Activated T-helper 1 cell treated with Interleukin-2 at 50 U/mL for 16 hours (primary cell): ENCODE measurements around the gene SFRP2.

Source experiments
- DNase-seq: peaks from one replicate; pipeline ENCODE4 v3.0.0-alpha.2; 2020; ENCODE audit warnings: low read depth

The SFRP2 gene

GRCh38 chr4:153798420-153798819 lies 9.5 kb upstream of the SFRP2 start:
- no peak for DNase-seq

- DNase-seq = no peak
Measured at GRCh38 chr4:153794006-153794405, 5.1 kb upstream of the SFRP2 start.

GRCh38 chr4:153792618-153793247 lies 3.9 kb upstream of the SFRP2 start:
- no peak for DNase-seq

GRCh38 chr4:153791746-153792617 lies 3.1 kb upstream of the SFRP2 start:
- DNase-seq = no peak

- DNase-seq = no peak
Measured at GRCh38 chr4:153790962-153791551, 2.2 kb upstream of the SFRP2 start.

DNA sequence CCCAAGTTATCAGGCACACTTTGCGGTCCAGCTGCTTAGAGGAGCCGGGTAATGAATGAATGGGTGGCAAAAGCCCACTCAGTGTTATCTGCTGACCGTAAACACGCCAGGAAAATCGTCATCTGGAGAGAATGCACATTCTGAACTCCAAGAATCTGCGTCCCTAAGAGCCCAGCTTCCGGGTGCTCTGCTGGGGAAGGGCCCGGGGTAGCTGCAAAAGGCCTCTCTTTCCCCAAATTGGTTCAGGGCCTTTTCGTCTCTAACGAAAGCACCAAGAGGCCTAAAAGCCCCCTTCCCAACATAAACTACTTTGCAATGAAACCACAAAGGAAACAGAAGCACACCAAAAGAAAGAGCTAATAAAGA lies 1.6 kb upstream of the SFRP2 start:
- no peak for DNase-seq

- DNase-seq = no peak
Measured at GRCh38 chr4:153789741-153790499, 1.0 kb upstream of the SFRP2 start.

DNA sequence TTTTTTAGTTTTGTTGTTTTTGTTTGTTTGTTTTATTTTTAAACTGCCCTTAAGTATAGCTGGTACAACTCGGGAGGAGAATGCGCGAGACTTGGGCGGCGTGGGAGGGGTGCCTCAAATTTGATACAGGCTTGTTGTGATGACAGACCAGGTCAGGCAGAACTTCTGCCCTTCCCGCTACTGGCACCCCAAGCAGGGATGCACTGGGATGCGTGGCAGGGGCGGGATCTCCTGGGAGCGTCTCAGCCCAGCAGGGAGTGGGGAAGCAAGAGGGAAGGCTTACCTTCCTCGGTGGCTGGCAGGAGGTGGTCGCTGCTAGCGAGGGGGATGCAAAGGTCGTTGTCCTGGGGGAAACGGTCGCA lies 851 bp downstream of the SFRP2 start:
- no peak for DNase-seq

DNA sequence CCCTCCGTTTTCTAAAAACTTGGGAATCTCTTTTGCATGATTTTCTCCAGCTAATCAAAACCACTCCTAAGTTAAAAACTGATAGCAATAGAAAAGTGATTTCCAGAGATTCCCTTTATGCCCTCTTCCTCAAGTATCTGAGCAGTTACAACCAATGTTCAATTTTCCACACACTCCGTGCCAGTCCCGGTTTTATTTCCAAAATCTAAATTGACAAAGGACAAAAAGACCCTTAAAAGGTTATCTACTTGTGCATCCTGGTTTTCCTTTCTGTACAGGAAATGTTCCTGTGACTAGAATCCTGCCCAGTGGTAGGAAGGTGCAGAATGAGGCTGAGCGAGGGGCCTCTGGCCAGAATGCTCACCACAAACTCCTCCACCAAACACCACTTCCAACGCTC lies 1.3 kb downstream of the SFRP2 start:
- no peak for DNase-seq

- DNase-seq = no peak
Measured at GRCh38 chr4:153787061-153787560, 1.8 kb downstream of the SFRP2 start.

DNA sequence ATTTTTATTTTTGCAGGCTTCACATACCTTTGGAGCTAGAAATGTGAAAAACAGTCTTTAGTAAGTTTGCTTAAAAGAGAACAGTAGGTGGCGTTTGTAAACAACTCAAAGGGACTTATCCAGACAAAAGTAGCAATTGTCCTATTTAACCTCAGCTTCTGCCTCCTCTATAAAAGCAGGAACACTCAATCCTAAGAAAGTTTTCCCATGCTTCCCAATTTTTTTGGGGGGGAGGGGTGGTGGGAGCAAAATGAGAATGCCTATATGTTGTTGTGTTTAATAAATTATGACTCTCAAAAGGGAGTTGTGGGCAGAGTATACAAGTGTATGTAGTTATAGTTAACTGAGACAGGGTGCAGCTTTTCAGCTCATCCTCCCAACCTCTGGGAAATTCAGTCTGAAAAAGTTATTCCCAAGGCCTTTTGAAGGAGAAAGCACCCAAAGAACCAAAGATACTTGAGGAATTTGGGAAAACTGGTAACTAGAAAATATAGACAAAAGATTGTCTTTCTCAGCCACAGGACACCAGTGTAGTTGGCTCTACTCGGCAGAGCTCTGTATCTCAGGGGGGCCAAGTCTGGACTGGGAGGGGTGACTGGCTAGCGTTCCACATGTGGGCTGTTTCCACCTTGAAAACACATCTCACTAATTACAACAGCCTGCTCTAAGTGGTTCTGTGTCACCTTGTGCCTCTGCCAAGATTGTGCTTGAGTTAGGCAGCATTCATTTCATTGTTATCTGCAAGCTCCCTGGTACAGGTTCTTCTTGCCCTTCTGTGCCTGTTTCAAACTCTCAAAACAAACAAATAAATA lies 2.8 kb downstream of the SFRP2 start:
- no peak for DNase-seq

DNA sequence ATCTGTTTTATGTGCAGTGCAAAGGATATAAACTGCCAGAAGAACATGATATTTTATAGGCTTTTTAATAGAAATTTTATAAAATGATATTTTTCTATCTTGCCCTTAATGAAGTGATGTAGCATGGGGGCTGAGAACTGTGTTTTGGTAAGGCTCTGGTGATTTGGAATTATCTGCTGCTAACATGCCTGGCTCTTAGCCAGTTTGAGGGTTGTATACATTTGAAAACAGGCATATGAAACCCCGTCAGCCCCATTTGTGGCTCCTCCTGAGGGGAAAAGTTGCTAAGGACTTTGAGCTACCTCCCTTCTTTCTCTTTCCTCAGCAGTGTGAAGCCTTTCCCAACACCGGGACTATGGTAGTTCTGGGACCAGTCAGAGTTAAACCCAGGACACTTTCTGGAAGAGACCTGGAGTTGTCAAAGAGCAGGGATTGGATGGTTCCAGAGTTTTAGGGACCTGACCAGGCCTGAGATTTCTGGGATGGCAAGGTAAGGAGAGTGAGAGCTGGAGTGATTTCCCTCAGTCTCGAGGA lies 4.7 kb downstream of the SFRP2 start:
- no peak for DNase-seq

DNA sequence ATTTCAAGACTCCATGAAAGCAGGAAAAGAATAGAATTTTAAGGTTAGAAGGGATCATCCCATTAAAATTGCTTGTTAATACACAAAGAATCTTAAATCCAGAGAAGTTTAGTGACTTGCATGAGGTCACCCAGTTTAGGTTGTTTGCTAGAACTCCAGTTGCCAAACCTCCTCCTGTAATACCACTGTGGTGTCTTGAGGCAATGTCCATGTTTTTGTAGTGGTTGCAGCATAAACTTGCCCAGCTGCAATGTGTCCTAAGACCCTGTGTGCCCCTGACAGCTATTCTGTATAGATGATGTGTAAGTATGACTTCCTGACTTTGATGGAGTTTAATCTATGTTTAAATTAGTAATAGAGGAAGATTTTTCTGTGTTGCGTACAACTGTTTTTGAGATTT lies 6.3 kb downstream of the SFRP2 start:
- DNase-seq = no peak

- no peak for DNase-seq
Measured at GRCh38 chr4:153781717-153782416, 7.0 kb downstream of the SFRP2 start.

DNA sequence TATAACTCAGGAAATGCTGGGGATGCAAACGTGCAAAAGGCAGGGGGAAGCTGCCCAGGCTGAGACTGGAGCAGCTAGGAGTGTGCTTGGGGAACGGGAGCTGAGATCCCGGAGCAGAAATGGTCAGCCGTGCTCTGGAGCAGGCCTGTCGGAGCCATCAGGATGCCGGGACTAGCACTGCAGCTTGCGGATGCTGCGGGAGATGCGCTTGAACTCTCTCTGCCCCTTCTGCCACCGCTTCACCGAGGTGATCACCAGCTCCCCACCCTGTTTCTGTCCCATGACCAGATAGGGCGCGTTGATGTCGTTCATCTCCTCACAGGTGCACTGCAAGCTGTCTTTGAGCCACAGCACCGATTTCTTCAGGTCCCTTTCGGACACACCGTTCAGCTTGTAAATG lies 7.6 kb downstream of the SFRP2 start:
- no peak for DNase-seq

DNA sequence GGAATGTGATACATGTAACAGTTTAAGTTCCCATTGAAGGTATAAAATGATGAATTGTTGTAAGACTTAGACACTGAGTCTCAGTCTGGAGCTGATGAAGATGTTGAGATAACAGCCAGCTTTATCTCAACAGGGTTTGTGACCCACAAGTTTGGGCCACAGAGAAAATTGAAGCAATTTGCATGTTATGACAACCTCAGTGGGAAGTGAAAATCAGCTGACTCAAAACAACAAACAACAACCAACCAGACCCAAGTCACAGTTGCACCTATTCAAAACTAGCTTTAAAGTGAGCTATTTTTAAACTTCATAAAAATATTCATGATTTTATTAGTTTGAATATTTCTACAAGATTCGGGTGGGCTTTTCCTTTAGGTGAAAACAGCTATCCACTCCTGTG lies 8.0 kb downstream of the SFRP2 start:
- DNase-seq = no peak

DNA sequence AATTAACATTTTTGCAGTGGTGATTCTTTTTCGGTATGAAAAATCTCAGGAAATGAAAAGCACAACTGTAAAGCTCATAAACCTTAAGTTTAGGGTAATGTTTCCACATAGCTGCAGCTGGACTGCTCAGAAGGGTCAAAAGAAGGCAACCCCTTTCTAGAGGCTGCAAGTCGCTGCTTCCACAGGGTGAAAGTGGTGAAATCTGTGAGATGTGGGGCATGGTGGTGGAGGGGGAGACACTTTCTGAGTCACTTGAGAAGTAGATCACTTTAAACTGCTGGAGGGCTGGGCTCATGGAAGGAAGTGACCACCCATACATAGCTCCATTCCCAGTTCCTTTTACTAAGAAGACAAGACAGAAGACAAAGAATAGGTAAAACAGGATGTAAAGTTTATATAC lies 8.7 kb downstream of the SFRP2 start:
- no peak for DNase-seq

GRCh38 chr4:153778383-153778782 lies 10.5 kb downstream of the SFRP2 start:
- DNase-seq = no peak

GRCh38 chr4:153777421-153777820 lies 11.5 kb downstream of the SFRP2 start:
- DNase-seq = no peak

DNA sequence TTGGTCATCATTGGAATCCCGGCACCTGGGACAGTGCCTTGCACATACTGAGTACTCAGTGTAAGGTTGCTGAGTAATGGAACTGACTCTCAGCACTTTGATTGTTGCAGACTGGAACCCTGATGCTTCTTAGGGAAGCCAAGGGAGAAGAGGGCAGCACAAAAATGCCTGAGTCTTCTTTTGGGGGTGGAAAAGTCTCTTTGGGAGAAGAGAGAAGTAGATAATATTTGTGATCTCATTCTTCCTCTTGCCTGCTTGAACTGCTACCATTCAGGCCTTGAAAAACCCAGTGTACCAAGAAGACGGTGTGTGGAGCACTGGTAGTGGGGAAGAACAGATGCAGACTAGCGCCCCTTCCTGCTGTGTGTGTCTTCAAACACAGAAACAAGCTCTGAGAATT lies 12.3 kb downstream of the SFRP2 start:
- no peak for DNase-seq

DNA sequence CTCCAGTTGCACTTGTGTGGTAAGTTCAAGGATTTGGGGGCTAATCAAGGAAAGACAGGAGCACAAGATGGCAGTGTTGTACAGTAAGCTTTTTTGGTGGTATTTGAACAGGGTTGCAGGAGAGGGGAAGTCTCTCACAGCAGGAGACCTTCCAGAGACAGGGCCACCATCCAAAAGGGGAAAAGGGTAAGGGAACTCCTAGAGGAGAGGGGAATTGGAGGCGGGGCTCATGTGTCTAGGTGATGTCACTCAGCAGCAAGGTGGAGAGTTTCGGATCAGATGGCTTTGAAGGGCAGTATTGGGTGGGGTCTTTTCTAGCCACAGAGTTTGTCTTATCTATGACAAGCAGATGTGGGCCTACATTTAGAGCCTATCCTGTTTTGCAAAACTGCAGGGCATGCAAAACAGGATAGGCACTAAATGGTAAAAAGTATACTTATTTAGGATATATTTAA lies 15.6 kb downstream of the SFRP2 start:
- DNase-seq = no peak
